Lower leg skin (tissue), 3 donors: ENCODE measurements around the gene IGF2.

Experiments used
- POLR2A ChIP-seq, 2 donors: fragments of 450-650 bp; IDR thresholded peaks; one replicate each; pipeline ENCODE4 v1.6.1; 2016 to 2017; ENCODE audit warnings: antibody characterized with exemption in 2 of 2, mild to moderate bottlenecking in 1 of 2, moderate library complexity in 1 of 2
- TF ChIP-seq, protein P1 (sequence below), 3 donors: fragments of 450-650 bp; IDR thresholded peaks; one replicate each; pipeline ENCODE4 v1.5.1; 2016; ENCODE audit warnings: antibody characterized with exemption in 3 of 3, mild to moderate bottlenecking in 3 of 3, moderate library complexity in 2 of 3

- TF ChIP-seq, protein P1, sequence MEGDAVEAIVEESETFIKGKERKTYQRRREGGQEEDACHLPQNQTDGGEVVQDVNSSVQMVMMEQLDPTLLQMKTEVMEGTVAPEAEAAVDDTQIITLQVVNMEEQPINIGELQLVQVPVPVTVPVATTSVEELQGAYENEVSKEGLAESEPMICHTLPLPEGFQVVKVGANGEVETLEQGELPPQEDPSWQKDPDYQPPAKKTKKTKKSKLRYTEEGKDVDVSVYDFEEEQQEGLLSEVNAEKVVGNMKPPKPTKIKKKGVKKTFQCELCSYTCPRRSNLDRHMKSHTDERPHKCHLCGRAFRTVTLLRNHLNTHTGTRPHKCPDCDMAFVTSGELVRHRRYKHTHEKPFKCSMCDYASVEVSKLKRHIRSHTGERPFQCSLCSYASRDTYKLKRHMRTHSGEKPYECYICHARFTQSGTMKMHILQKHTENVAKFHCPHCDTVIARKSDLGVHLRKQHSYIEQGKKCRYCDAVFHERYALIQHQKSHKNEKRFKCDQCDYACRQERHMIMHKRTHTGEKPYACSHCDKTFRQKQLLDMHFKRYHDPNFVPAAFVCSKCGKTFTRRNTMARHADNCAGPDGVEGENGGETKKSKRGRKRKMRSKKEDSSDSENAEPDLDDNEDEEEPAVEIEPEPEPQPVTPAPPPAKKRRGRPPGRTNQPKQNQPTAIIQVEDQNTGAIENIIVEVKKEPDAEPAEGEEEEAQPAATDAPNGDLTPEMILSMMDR (IDR thresholded peaks at IDR 0.05) = no peak
- no peak for TF ChIP-seq POLR2A (IDR thresholded peaks at IDR 0.05)
Measured at GRCh38 chr11:2173150-2173693, 34.0 kb upstream of the IGF2 start.
